Neural crest cell (in vitro differentiated cells): Measurements from ENCODE around the gene PPP2R3A. TPM values are rescaled to one million over a fixed set of nuclear protein-coding genes. Genes with fewer than 3 reads are reported as not detected.

ENCODE experiments used
- DNase-seq: peaks from one replicate; pipeline ENCODE4 v3.0.0; 2021; ENCODE audit warnings: low read depth, mixed read lengths, low spot score
- H3K27ac Mint-ChIP-seq: one replicate; pipeline ENCODE4 v1.8.0; 2021; ENCODE audit warnings: mild to moderate bottlenecking, mixed read lengths; ENCODE audit not compliant: unreplicated experiment
- H3K27me3 Mint-ChIP-seq: 2 replicates; pipeline ENCODE4 v1.8.0; 2021; ENCODE audit warnings: low read depth, mild to moderate bottlenecking, mixed read lengths
- H3K36me3 Mint-ChIP-seq: 2 replicates; pipeline ENCODE4 v1.8.0; 2021; ENCODE audit warnings: low read depth, mild to moderate bottlenecking, mixed read lengths
- H3K4me1 Mint-ChIP-seq: 2 replicates; pipeline ENCODE4 v1.8.0; 2021; ENCODE audit warnings: mixed read lengths
- H3K4me3 Mint-ChIP-seq: one replicate; pipeline ENCODE4 v1.8.0; 2021; ENCODE audit warnings: mild to moderate bottlenecking, mixed read lengths
- H3K9me3 Mint-ChIP-seq: 2 replicates; pipeline ENCODE4 v1.8.0; 2021; ENCODE audit warnings: mixed read lengths
- CTCF ChIP-seq: fragments of 200-600 bp; sonication (generic); conservative IDR thresholded peaks from 2 replicates; pipeline ENCODE4 v1.5.0; 2021; ENCODE audit warnings: antibody characterized with exemption, mild to moderate bottlenecking
- total RNA-seq: library from RNA; stranded (reverse); gene quantifications from 2 replicates; pipeline ENCODE4 v1.2.1, GENCODE V29; 2021

Gene PPP2R3A
- total RNA-seq, 1 donor from 2014 or later = 16.4 TPM

- Mint-ChIP-seq H3K4me1 (peaks cover 64% of the 10 kb centered on the region), H3K27ac (no peak overlapping the region), H3K36me3 (peaks cover 16% of the 10 kb centered on the region)
These were observed 227.3 kb downstream of the PPP2R3A start for GRCh38 chr3:136192831-136193230.

GRCh38 chr3:136193278-136194054 lies 227.9 kb downstream of the PPP2R3A start:
- Mint-ChIP-seq H3K36me3 (peaks cover 18% of the 10 kb centered on the region), H3K27ac (peak overlapping the region; percentile 78)

More at GRCh38 chr3:136192831-136193230, 227.3 kb downstream of the PPP2R3A start:
- DNase-seq = no peak
- Mint-ChIP-seq H3K4me3 (peak overlapping the region; percentile 92), H3K27me3 (peaks cover 7% of the 10 kb centered on the region), H3K9me3 (no peaks in the 10 kb centered on the region)
- TF ChIP-seq CTCF = no peak

GRCh38 chr3:136194409-136195257 lies 229.1 kb downstream of the PPP2R3A start:
- H3K36me3 Mint-ChIP-seq = peaks cover 18% of the 10 kb centered on the region
- peaks cover 54% of the 10 kb centered on the region for H3K4me1 Mint-ChIP-seq
- DNase-seq = peak; percentile 12

More at GRCh38 chr3:136193278-136194054, 227.9 kb downstream of the PPP2R3A start:
- DNase-seq = no peak
- Mint-ChIP-seq H3K4me3 (peak overlapping the region; percentile 92), H3K9me3 (no peaks in the 10 kb centered on the region), H3K27me3 (peaks cover 7% of the 10 kb centered on the region), H3K4me1 (peaks cover 62% of the 10 kb centered on the region)
- no peak for TF ChIP-seq CTCF

GRCh38 chr3:136195258-136196063 lies 229.9 kb downstream of the PPP2R3A start:
- Mint-ChIP-seq H3K36me3 (peaks cover 18% of the 10 kb centered on the region), H3K9me3 (no peaks in the 10 kb centered on the region), H3K4me3 (peak overlapping the region; percentile 99), H3K27me3 (peaks cover 7% of the 10 kb centered on the region), H3K27ac (peak overlapping the region; percentile 74), H3K4me1 (peaks cover 53% of the 10 kb centered on the region)
- peak; percentile 44 for DNase-seq
- TF ChIP-seq CTCF = no peak

More at GRCh38 chr3:136194409-136195257, 229.1 kb downstream of the PPP2R3A start:
- no peak for TF ChIP-seq CTCF
- Mint-ChIP-seq H3K27ac (peak overlapping the region; percentile 74), H3K27me3 (peaks cover 7% of the 10 kb centered on the region), H3K9me3 (no peaks in the 10 kb centered on the region), H3K4me3 (peak overlapping the region; percentile 92)

GRCh38 chr3:136196064-136196400 lies 230.5 kb downstream of the PPP2R3A start, which contains the start of gene MSL2:
Gene MSL2, minus strand, starts transcription at chr3:136196335. Its CDS starts 1,222 bp downstream, at chr3:136195113.
- Mint-ChIP-seq H3K4me1 (peaks cover 47% of the 10 kb centered on the region), H3K9me3 (no peaks in the 10 kb centered on the region), H3K27ac (peak within 1 kb of the TSS; percentile 100), H3K27me3 (peaks cover 7% of the 10 kb centered on the region), H3K4me3 (peak within 1 kb of the TSS; percentile 99), H3K36me3 (peaks cover 18% of the 10 kb centered on the region)
- peak; percentile 64 for DNase-seq
- no peak for TF ChIP-seq CTCF
